Pons (tissue), 1 donor: ENCODE measurements around the gene RPS6KA4.

Source experiments
- DNase-seq: peaks from one replicate; pipeline ENCODE4 v3.0.0-alpha.2; 2016; ENCODE audit warnings: low spot score

Gene RPS6KA4

DNA sequence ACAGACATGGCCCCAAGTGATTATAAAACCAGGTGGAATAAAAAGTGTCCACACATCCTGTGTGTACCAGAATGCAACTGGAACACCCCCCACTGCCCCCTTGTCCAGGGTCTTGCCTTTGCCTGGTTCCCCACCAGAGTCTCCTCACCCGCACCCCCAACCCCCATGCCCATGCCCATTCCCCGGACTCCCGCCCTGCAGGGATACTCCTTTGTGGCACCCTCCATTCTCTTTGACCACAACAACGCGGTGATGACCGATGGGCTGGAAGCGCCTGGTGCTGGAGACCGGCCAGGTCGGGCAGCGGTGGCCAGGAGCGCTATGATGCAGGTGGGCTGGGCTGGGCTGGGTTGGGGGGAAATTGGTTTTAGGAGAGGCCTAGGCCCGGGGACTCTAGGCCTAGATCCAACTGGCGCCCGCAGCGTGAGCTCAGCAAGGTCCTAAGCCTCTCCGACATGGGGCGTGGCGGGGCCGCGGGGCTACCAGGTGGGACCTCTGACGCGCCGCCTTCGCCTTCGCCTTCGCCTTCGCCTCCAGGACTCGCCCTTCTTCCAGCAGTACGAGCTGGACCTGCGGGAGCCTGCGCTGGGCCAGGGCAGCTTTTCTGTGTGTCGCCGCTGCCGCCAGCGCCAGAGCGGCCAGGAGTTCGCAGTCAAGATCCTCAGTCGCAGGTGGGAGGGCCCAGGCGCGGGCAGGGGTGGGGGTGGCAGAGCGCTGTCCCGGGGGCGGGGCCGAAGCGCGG is 9.1 kb downstream of the RPS6KA4 start:
- no peak for DNase-seq

DNA sequence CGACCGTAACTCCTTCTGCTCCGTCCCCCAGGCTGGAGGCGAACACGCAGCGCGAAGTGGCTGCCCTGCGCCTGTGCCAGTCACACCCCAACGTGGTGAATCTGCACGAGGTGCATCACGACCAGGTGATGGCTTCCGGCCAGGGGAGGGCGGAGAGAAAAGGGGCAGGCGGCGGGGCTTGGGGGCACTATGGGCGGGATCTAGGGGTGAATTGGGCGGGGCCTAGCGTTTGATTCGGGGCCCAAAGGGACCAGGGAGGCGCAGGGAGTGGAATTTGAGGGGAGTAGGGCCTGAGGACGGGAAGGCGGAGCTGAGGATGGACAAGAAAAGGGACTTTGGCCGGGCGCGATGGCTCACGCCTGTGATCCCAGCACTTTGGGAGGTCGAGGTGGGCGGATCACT is 9.7 kb downstream of the RPS6KA4 start:
- DNase-seq: no peak

DNA sequence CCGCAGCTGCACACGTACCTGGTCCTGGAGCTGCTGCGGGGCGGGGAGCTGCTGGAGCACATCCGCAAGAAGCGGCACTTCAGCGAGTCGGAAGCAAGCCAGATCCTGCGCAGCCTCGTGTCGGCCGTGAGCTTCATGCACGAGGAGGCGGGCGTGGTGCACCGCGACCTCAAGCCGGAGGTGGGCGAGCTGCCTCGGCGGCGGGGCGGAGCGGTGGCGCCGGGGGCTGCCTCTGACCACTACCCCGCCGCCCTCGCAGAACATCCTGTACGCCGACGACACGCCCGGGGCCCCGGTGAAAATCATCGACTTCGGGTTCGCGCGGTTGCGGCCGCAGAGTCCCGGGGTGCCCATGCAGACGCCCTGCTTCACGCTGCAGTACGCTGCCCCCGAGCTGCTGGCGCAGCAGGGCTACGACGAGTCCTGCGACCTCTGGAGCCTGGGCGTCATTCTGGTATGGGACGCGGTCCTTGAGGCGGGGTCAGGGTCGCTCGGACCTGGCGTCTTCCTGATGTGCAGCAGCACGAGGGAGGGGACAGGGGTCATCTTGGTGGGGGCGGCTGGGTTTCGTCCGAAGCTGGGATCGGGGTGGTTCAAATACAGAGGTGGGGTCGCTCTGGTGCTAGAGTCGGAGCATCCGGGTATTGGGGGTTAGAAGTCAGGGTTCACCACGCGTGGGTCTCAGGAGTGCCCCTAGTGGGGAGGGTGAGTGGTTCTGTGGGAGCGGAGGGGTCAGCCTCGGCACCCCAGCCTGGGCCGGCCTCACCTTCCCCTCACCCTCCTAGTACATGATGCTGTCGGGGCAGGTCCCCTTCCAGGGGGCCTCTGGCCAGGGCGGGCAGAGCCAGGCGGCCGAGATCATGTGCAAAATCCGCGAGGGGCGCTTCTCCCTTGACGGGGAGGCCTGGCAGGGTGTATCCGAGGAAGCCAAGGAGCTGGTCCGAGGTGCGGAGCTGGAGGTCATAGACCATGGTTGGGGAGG is 10.8 kb downstream of the RPS6KA4 start:
- no peak for DNase-seq

DNA sequence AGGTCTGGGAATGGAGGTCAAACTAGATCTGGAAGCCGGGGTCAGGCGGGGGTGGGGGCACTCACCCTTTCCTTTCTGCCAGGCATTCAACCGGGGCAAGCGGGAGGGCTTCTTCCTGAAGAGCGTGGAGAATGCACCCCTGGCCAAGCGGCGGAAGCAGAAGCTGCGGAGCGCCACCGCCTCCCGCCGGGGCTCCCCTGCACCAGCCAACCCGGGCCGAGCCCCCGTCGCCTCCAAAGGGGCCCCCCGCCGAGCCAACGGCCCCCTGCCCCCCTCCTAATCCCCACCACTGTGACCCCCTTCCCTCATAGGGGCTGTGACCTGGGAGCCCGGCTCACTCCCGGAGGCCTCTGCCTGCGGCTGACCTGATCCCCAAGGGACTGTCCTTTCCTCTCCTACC is 12.2 kb downstream of the RPS6KA4 start:
- no peak for DNase-seq

DNA sequence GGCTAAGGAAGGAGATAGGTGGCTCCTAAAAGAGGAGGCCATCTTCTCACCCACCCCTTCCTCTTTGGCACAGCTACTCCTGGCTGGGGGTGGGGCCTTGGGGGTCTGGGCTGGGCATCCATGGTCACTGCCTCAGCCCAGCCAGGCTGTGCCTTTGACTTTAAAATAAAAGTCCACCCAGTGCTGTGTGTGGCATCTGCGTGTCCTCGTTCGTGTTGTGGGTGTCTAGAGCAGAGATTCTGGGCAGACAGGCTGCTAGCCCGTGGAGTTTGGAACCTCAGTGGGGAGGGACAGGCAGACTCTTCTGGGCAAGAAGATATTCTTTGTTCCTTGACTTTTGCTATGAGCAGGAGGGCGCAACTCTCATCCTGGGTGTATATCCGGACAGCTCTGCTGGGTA is 13.1 kb downstream of the RPS6KA4 start:
- no peak for DNase-seq

DNA sequence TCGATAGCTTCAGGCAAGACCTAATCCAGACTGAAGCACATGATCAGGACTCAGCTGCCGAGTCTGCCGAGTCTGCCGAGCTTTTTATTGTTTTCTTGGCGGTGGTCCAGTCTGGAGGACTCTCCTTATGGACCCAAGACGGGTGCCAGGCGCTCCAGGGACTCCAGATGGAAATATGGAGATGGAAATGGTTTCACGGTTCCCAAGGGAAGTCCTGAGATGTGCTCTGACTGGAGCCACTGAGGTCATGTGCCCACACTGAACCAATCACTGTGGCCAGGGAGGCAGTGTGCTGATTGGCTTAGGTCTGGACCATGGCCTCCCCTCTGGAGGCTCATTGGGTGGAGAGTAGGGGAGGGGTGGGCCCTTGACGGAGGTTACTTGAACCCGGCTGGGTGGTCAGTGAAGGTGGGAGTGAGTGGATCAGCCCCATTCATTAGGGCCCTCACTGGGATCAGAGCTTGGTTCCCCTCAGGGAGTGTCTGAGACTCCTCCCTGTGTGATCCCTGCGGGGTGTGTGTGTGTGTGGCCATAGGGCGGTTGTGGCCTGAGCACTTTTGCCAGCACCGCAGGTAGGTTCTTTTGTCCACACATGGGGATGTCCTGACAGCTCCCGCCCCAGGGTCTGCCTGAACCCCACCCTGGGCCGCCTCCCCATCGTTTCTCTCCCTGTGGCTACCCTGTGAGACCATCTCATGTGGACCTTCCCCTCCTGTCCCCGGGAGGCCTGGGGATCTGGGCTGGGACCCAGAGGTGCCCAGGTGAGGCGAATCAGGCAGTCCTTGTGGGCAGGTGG is 14.0 kb downstream of the RPS6KA4 start:
- peak; percentile 84 for DNase-seq

DNA sequence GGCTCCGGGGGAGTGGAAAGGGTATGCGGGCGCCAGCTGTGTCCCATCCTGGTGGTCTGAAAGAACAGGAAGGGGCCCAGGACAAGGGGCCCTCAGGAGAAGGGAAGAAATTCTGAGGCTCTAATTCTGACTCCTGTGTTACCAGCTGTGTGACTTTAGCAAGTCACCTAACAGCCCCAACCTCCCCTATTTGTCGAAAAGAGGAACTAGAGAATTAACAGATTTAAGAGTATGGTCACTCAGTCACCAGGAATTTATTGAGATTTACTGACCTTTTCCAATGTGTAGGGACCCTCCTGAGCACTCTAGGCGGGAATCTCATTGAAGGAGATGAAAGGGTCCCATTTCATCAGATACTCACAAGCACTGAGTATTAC is 14.6 kb downstream of the RPS6KA4 start:
- DNase-seq: no peak

DNA sequence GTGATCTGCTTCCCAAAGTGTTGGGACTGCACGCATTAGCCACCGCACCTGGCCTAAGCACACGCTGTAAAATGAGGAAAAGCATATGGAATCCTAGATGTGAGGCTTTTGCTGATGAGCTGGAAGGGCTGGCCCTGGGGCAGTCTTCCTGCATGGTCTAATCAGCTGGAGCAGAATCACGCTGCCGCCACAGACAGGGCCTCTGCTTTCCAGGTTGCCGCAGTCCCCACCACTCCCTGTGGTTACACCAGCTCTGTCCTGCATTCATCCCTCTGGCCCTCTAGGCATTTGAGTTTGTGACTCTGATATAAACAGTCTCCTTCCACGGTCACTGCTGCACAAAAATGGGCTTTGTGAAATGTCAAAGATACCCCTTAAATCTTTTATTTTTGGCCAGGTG is 17.1 kb downstream of the RPS6KA4 start:
- DNase-seq: no peak

DNA sequence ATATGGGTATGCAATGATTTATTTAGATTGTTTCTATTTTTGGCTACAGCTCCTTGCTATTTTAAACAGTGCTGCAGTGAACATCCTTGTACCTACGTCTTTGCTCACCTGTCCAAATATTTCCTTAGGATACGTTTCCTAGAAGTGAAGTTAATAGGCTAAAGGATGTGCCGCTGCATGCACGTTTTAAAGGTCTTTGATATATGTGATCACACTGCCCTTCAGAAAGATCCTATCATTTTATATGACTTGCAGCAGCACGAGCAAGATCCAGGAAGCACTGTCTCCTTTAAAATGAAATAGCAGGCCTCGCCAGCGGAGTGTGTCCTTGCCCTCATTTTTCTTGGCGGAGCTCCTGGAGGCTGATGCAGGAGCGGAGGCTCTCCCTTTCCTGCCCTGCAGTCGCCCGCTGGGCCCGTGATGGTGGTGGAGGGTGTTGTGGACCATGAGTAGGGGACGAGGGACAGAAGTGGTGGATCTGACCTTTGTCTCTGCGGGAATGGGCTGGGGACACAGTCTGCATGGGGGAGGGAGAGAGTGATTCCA is 19.4 kb downstream of the RPS6KA4 start:
- peak; percentile 38 for DNase-seq

DNA sequence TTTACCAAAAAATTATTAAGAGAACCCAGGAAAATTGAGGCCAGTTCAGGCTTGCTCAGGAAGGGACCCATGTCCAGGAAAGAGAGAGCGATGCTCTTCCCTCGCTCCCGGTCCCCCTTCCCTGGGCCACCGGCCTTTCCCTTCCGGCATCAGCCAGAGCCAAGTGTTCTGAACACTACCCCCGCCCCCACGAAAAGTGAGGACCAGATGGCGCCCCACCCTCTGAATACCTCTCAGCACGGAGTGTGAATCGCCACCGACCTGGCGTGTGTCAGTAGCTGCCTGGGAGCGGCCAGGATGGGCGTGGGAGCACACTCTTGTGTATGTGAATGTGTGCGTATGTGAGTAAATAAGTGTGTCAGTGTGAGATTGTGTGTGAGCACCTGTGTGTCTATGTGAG is 20.2 kb downstream of the RPS6KA4 start:
- no peak for DNase-seq

DNA sequence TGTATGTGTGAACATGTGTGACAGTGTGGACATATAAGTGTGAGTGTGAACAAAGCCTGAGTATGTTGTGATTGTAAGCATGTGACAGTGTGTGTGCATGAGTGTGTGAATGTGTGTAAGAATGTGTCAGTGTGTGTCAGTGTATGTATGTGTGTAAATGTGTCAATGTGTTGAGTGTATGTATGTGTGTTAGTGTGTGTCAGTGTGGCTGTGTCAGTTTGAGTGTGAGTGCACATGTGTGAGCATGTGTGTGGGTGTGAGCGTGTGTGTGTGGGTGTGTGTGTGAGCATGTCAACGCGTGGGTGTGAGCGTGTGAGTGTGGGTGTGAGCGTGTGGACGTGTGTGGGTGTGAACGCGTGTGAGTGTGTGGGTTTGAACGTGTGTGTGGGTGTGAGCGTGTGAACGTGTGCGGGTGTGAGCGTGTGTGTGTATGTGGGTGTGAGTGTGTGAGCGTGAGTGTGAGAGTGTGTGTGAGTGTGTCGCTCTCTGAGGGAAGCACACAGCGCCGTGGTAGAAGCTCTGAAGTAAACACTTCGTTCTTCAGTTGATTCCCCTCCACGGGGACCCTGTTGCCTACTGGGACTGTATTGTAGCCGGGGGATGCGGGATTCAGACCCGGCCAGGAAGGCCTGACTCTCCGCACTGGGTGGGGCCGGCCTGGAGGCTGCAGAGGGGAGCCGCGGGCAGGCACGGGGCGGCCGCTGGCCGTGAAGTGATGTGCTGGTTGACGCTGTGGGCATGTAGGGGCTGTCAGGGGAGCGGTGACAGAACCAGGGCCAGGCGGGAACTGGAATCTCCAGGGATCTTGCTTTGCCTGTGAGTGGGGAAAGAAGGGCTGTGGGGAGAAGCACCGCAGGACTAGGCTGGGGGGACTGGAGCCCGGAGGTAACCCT is 21.1 kb downstream of the RPS6KA4 start:
- DNase-seq: no peak

DNA sequence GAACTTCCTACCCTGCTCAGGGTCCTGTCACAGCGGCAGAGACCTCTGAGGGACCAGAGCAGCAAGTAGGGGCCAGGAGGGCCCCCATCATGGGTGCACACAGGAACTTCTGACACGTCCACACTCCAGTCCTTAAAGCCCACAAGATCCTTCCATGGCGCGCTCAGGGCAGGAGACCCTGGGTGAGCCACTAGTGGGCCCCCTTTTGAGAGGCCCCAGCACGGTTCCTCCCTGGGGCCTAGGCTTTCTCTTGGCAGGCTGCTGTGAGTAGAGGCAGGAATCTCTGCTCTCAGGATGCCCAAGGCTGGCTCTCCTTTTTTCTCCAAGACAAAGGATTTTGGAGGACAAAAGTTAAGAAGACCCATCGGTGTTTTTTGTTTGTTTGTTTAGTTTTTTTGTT is 22.4 kb downstream of the RPS6KA4 start:
- no peak for DNase-seq

DNA sequence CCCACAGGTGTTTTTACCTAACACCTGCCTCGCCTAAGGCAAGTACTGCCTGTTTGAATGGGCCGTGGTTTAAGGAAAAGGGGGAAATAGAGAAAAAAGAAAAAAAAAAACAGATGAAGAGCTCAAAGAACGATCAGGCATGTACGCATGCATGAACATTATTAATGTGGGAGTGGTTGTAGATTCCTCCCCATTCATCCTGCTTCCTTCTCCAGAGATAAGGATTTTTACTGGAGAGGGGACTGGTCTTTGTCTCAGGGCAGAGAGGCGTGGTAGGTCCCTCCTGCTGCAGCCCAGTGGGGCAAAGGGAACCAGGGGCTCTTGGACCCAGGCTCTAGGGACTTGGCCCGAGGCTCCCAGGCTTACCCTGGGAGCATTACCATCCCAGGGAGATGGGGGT is 23.1 kb downstream of the RPS6KA4 start:
- no peak for DNase-seq

DNA sequence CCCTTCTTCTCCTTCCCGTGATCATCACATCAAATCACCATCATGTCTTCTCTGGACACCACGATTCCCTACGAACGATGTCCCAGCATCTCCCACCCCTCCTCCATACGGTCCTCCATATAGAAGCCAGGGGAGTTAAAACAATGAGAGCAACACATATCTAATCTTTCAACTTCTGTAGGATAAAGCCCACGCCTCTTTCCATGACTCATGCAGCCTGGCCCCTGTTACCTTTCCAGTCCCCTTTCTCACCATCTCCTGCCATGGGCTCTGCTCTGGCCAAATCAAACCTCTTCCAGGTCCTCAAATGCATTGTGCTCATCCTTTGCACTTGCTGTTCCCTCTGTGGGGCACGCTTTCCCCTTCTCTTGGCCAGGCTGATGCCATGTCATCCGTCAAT is 23.6 kb downstream of the RPS6KA4 start:
- DNase-seq: no peak

DNA sequence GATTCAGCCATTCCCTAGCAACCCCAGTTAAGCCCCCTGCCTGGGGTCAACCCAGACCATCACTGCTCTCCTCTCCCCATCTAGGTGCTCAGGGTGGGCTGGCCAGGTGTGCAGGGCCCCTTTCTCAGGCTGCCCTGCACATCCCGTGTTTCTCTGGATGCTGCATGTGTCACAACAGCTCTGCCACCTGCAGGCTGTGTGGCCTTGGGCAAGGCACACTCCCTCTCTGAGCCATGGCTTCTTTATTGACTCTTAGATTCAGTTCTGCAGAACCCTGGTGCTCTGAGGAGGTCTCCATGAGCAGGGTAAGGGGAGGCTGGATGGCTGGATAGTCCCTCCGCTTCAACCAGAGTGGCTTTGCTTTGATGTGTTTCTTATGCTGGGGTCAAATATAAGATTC is 24.6 kb downstream of the RPS6KA4 start:
- DNase-seq: no peak

DNA sequence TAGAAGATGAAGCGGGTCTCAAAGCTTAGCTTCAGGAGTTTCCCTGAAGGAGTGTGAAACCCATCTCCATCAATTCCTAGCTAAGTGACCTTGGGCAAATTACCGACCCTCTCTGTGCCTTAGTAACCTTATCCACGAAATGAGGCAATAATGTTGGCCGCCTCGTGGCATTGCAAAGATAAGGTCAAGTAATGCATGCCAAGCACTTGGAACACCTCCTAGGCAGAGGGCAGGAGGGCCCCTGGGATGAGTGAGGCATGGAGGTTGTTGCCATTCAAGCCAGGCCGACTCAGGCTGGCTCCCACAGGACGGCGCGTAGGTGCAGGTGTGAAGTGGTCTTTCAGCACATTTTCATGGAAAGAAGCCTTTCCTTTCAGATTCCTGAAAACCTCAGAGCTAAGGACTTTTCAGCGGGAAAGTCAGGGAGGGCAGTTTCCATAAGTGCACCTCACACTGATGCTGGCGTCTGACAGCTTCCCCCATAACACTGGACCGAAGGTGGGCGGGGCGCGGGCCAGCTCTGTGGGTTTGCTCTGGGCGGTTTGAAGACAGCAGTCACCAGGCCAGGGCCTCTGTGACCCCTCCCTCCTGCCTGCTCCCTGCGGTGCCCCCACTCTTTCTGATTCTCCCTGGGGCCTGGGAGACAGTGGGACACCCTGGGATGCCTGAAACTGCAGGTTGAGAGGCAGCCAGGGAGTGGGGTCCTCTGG is 25.2 kb downstream of the RPS6KA4 start:
- no peak for DNase-seq

DNA sequence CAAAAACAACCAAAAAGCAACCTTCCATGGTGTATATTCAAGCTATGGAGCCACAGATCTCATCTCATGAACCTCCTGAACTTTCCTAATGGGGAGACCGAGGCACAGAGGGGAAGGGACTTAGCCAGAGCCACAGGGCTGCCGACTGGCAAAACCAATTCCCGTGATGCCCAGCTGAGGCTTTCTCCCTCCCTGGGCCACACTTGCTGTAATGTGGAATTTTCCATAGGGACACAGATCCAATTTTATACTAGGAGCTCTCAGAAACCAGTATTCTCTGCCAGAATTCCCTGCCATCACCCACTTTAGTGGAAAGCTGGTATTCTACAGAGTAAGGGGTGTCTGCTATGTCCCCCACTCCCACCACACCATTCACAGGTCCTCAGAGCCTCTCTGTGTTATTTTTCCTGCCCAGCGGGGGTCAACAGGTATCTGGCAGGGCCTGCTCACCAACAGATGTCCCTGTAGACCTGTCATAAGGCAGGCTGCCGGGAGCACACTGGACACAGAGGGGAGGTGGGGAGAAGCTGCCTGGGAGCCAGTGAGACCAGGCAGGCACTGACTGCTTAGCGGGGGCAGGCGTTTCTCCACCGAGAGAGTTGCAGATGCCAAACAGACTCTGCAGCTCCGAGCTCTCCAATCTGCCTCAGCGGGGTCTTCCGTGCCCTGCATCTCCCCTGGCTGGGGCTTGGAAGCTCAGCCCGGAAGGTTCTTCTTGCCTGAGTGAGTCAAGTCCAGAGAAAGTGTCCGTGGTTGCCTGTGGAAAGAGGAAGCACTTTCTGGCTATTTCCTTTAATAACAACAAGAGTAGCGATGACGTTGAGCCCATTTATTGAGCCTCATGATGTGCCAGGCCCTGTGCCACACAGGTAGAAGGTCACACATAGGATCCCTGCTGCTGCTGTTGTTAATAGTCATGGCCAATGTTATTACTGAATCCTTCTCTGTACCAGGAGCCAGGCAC is 26.3 kb downstream of the RPS6KA4 start:
- DNase-seq: peak; percentile 79

DNA sequence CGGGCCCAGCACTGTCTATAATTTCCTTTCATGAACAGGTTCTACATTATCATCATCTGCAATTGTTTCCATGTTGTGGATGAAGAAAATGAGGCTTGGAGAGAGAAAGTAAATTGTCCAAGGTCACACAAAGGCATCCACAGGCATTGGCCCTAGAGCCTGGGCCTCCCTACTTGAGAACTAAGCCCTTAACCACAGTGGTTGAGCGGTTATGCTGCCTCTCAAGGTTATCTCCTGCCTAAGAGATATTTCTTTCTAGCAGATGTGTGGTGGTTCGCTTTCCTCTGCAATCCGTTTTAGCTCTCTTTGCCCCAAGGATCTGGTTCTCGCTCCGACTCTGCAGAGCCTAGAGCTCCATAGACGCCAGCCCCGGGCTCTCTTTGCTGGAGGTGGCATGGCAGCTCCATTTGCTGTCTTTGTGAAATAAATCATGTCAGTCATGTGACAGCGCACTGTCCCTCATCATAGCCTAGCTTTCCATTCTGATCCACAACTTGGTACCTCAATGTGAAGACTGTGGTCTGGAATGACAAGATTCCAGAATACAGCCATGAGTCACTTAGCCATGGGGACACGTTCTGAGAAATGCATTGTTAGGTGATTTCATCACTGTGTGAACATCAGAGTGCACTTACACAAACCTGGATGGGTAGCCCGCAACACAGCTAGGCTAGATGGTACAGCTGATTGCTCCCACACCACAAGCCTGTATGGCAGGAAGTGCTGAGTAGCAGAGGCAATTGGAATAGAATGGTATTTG is 27.2 kb downstream of the RPS6KA4 start:
- no peak for DNase-seq

DNA sequence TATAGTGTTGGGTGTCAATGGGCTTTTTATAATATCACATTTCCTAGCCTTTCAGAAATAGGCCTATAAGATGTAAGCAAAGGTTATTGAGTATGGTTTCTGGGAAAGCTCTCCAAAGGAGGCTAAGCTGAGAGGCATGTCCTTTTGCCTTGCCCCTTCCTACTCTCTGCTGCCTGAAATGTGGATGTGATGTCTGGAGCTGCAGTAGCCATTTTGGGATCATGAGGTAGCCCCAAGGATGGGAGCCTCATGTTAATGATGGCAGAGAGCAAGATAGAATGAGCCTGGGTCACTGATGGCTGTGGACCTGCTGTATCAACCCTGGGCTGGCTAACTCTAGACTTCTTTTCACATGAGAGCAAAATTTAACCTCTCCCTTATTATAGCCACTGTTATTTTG is 29.0 kb downstream of the RPS6KA4 start:
- DNase-seq: no peak
